ENCODE results near the gene PTK6. TPM values are rescaled to one million over a fixed set of nuclear protein-coding genes. Genes with fewer than 3 reads are reported as not detected.

Gene PTK6
- total and polyA plus RNA-seq, 2 experiments from 2014 or later, result 0.27 to 1.1 TPM

GRCh38 chr20:63520504-63520933, 16.7 kb downstream of the PTK6 start, which contains the start of gene PPDPF:
Gene PPDPF (plus strand): TSS chr20:63520765. CDS start chr20:63521309, 544 bp downstream.
- H2AFZ ChIP-seq, result peak within 1 kb of the TSS; percentile 98
- peak within 1 kb of the TSS; percentile 99 for H3K4me2 ChIP-seq
- H3K4me3 ChIP-seq, result peak within 1 kb of the TSS; percentile 99
- no peaks in the 10 kb centered on the region for H3K9me3 ChIP-seq (ENCODE audit: low read depth)
- no peaks in the 10 kb centered on the region for H3K27me3 ChIP-seq
- H3K36me3 ChIP-seq (replicated peaks; ENCODE audit: insufficient read depth, low read depth), result no peaks in the 10 kb centered on the region
- 0% methylated on average over 10 of the region's 64 CpGs for WGBS (ENCODE audit: low lambda C conversion rate, missing lambda C conversion rate)
- H3K27ac ChIP-seq, result peak within 1 kb of the TSS; percentile 98
- H3K9me2 ChIP-seq (replicated peaks; ENCODE audit: insufficient read depth), result no peaks in the 10 kb centered on the region
- peaks cover 16% of the 10 kb centered on the region for H3K79me2 ChIP-seq
- peaks cover 13% of the 10 kb centered on the region for H3K4me1 ChIP-seq (ENCODE audit: insufficient read depth)
- DNase-seq (ENCODE audit: low spot score), result peak; percentile 95
- TF ChIP-seq EZH2 (IDR thresholded peaks at IDR 0.05; ENCODE audit: borderline replicate concordance), result no peak
- no peak for TF ChIP-seq EZH2phosphoT487 (IDR thresholded peaks at IDR 0.05; ENCODE audit: low read depth, severe bottlenecking, unreplicated experiment)
- TF ChIP-seq CTCF (IDR thresholded peaks at IDR 0.05; ENCODE audit: poor library complexity), result no peak
- H4K20me1 ChIP-seq (ENCODE audit: insufficient read depth, poor library complexity, severe bottlenecking), result peaks cover 24% of the 10 kb centered on the region

- H3K4me2 ChIP-seq, result peak overlapping the region; percentile 99
- H3K79me2 ChIP-seq, result peaks cover 16% of the 10 kb centered on the region
- H3K9me3 ChIP-seq (ENCODE audit: low read depth), result no peaks in the 10 kb centered on the region
- peak overlapping the region; percentile 98 for H2AFZ ChIP-seq
- WGBS (ENCODE audit: low lambda C conversion rate, missing lambda C conversion rate), result 9% methylated on average over 47 of the region's 72 CpGs
- H3K9me2 ChIP-seq (replicated peaks; ENCODE audit: insufficient read depth), result no peaks in the 10 kb centered on the region
- peak; percentile 80 for DNase-seq (ENCODE audit: low spot score)
- TF ChIP-seq EZH2phosphoT487 (IDR thresholded peaks at IDR 0.05; ENCODE audit: low read depth, severe bottlenecking, unreplicated experiment) (no peak), EZH2 (IDR thresholded peaks at IDR 0.05; ENCODE audit: borderline replicate concordance) (no peak), CTCF (IDR thresholded peaks at IDR 0.05; ENCODE audit: poor library complexity) (peak; percentile 29)
- H4K20me1 ChIP-seq (ENCODE audit: insufficient read depth, poor library complexity, severe bottlenecking), result peaks cover 24% of the 10 kb centered on the region
- no peaks in the 10 kb centered on the region for H3K27me3 ChIP-seq
- H3K27ac ChIP-seq, result peak overlapping the region; percentile 98
- H3K4me1 ChIP-seq (ENCODE audit: insufficient read depth), result peaks cover 13% of the 10 kb centered on the region
- H3K4me3 ChIP-seq, result peak overlapping the region; percentile 93
- H3K36me3 ChIP-seq (replicated peaks; ENCODE audit: insufficient read depth, low read depth), result no peaks in the 10 kb centered on the region
These were observed 17.3 kb downstream of the PTK6 start for GRCh38 chr20:63519668-63520503.

- H3K4me2 ChIP-seq, result peak overlapping the region; percentile 99
- no peaks in the 10 kb centered on the region for H3K27me3 ChIP-seq
- WGBS (ENCODE audit: low lambda C conversion rate, missing lambda C conversion rate), result 77% methylated on average over 23 of the region's 32 CpGs
- no peaks in the 10 kb centered on the region for H3K9me2 ChIP-seq (replicated peaks; ENCODE audit: insufficient read depth)
- H3K27ac ChIP-seq, result no peak overlapping the region
- TF ChIP-seq EZH2 (IDR thresholded peaks at IDR 0.05; ENCODE audit: borderline replicate concordance) (no peak), EZH2phosphoT487 (IDR thresholded peaks at IDR 0.05; ENCODE audit: low read depth, severe bottlenecking, unreplicated experiment) (no peak), CTCF (IDR thresholded peaks at IDR 0.05; ENCODE audit: poor library complexity) (no peak)
- H2AFZ ChIP-seq, result peak overlapping the region; percentile 98
- peak overlapping the region; percentile 93 for H3K4me3 ChIP-seq
- H3K36me3 ChIP-seq (replicated peaks; ENCODE audit: insufficient read depth, low read depth), result no peaks in the 10 kb centered on the region
- DNase-seq (ENCODE audit: low spot score), result no peak
- peaks cover 13% of the 10 kb centered on the region for H3K4me1 ChIP-seq (ENCODE audit: insufficient read depth)
- H3K9me3 ChIP-seq (ENCODE audit: low read depth), result no peaks in the 10 kb centered on the region
- H3K79me2 ChIP-seq, result peaks cover 16% of the 10 kb centered on the region
- peaks cover 24% of the 10 kb centered on the region for H4K20me1 ChIP-seq (ENCODE audit: insufficient read depth, poor library complexity, severe bottlenecking)
These were observed 18.1 kb downstream of the PTK6 start for GRCh38 chr20:63518946-63519667.

Measured in hepatocyte (in vitro differentiated cells).